ENCODE measurements around the gene HCAR1.
"Not testable (repeated sequence)": the region's sequence is repeated elsewhere in the genome, so short reads cannot be mapped to it uniquely, and the experiment has no call there.

HCAR1 gene

DNA sequence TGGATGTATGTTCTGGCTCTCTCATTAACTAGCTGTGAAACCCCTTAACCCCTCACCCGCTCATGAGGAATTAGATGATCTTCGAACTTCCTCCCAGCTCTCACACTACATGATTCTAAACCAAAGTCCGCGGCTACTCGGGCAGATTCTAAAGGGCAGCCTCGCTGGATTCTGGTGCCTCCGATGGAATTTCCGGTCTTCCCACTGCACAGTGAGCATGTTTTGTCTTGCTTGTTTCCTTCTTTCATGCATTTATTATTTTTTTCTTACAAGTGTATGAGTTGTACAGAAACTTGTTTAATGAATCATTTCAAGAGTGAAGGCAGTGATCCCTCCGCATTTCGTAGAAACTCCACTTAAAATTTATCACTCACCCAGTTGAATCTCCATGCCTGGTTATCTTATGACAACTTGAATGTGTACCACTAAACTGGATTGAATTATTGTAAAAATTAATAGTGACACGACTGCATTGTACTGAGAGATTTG lies 9.5 kb downstream of the HCAR1 start:
- DNase-seq (ENCODE audit: low read depth) = no peak

DNA sequence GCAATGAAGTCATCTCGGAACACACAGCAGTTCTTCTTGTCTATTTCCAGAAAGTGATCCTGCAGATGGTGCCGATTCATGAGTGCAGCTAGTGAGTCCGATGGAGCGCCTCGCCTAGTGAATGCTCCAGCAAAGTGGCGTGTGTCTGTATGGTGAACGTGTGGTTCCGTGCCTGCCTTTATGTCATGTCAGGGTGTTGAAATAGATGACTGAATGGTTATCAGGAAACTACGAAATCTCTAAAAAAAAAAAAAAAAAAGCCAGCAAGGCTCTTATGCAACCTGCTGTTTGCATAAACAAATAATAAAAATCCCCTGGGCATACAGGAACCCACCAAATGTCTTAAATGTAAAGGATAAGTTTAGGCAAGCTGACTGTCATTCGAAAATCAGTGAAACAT lies 14.0 kb downstream of the HCAR1 start, which contains the start of gene HCAR3:
Gene HCAR3, minus strand, starts transcription at position 154 of the 400 bp plus-strand sequence. Its CDS starts 74 bp downstream, at position 80.
- DNase-seq (ENCODE audit: low read depth) = not testable (repeated sequence)

DNA sequence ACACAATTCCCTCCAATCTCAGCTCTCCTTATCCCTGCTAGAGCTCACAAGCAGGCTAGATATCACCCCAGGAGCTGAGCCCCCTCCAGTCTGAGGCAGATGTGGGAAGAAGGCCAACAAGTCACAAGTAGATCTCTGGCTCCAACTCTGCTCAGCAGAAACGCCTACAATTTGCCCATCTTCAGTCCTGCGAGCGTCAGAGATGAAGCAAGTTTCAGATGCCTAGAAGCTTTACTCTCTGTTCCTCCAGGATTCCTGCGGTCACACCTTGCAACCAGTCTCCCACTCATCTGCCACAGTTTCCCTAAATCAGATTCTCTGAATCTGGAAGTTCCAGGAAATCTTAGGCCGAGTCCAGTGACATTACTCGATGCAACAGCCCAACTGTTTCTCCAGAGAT lies 15.4 kb downstream of the HCAR1 start:
- not testable (repeated sequence) for DNase-seq (ENCODE audit: low read depth)

DNA sequence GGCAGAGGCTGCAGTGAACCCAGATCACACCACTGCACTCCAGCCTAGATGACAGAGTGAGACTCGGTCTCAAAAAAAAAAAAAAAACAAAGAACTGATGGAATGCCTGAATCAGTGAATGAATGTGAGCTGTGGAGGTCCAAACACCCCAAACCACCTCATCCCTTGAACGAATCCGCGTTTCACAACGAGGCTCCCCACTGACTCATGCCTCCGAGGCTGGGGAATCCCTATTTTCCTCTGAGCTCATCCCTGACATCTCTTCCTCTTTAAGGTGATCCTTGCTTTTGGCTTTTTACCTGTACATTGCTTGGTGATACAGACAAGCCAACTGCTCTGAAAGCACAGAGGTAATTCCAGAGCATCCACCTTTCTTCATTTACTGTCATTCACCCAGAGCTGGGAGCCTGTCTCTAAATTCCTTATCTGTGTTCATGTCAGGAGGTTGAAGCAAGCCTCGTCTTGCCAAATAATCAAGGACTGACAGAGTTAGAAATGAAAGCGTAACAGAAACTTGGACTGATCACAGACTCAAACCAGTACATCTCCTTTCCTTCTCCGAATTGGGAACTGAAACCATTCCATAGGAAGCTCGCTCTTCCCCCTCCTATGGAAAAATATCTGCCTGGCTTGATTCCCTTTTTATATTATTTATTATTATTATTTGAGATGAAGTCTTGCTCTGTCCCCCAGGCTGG lies 17.0 kb downstream of the HCAR1 start:
- not testable (repeated sequence) for DNase-seq (ENCODE audit: low read depth)

DNA sequence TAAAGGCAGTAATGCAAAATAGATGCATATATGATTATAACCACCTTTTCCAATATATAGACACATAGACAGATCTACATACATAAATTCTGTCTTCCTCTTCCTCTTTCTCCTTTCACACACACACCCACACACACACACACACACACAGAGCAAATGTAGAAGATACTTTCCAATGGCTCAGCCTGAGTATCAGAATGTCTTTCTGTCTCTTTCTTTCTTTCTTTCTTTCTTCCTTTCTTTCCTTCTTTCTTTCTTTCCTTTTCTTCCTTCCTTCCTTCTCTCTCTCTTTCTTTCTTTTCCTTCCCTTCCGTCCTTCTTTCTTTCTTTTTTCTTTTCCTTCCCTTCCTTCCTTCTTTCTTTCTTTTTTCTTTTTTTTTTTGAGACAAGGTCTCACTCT lies 19.4 kb downstream of the HCAR1 start:
- DNase-seq (ENCODE audit: low read depth) = not testable (repeated sequence)

DNA sequence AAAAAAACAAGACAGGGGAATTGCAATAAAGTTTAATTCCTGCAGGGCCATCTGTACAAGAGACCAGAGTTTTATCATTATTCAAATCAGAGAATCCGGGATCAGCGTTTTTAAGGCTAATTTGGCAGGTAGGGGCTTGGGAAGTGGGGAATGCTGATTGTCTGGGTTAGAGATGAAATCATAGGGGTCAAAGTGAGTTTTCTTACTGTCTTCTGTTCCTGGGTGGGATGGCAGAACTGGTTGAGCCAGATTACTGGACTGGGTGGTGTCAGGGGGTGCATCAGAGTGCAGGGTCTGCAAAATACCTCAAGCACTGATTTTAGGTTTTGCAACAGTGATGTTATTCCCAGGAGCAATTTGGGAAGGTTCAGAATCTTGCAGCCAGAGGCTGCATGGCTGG lies 20.3 kb downstream of the HCAR1 start:
- not testable (repeated sequence) for DNase-seq (ENCODE audit: low read depth)

DNA sequence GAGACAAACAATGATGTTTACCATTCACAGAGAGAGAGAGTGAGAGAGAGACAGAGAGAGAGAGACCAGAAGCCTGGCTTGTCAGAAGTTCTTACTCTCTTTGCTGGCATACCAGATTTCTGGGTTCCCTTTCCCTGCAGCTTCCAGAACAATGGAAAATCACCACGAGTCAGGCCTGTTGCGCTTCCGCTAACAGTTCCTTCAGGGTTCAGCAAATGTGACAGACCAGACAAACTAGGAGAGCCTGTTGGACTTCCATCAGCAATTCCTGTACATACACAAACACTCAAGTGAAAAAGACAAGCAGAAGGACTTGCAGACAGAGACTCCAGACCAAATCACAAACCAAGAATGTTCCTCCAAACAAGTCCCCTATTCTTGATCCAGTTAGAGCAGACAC lies 21.4 kb downstream of the HCAR1 start:
- DNase-seq (ENCODE audit: low read depth) = not testable (repeated sequence)

DNA sequence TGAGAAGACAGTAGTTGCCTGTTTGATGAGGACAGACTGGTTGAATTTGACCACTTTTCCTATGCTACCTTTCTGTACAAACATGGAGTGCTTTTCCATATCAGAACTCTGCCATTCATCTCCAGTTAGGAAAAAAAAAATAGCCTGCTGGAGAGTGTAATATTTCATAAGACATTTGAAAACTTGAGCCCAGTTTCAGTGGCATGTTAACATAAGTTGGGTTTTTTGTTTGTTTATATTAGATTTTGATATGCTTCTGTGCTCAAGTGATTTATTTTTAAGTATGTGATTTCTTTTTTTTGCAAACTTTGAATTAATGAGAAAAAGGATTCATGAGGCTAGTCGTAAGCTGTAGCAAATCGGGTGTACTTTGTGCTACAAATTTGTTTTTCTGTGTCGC lies 26.8 kb downstream of the HCAR1 start:
- not testable (repeated sequence) for DNase-seq (ENCODE audit: low read depth)

DNA sequence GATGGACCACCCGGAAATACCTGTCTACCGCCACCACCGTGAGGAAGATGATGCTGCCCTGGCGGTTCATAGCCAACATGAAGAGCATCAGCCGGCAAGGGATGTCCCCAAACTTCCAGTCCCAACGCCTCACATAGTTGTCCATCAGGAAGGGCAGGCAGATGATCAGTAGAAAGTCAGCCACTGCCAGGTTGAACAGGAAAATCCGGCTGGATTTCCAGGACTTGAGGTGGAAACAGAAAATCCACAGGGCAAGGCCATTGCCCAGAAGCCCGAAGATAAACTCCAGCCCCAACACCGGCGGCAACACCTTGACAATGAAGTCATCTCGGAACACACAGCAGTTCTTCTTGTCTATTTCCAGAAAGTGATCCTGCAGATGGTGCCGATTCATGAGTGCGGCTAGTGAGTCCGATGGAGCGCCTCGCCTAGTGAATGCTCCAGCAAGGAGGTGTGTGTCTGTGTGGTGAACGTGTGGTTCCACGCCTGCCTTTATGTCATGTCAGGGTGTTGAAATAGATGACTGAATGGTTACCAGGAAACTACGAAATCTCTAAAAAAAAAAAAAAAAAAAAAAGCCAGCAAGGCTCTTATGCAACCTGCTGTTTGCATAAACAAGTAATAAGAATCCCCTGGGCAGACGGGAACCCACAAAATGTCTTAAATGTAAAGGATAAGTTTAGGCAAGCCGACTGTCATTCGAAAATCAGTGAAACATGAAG lies 27.6 kb downstream of the HCAR1 start, which contains the start of gene HCAR2:
Gene HCAR2, minus strand, starts transcription at position 468 of the 722 bp plus-strand sequence. Its CDS starts 74 bp downstream, at position 394.
- not testable (repeated sequence) for DNase-seq (ENCODE audit: low read depth)

DNA sequence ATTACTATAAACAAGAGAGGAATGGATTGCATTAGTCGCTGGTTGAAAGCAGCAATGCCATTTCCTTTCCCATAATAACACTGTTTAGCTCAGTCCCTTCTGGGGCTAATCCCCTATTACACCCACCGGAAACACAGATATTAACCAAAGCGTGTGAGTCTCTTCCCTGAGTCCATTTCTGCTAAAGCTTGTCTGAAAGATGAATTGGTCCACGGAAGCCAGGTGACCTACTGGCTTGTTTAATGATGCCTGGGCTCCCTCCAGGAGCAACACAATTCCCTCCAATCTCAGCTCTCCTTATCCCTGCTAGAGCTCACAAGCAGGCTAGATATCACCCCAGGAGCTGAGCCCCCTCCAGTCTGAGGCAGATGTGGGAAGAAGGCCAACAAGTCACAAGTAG lies 29.2 kb downstream of the HCAR1 start:
- not testable (repeated sequence) for DNase-seq (ENCODE audit: low read depth)

DNA sequence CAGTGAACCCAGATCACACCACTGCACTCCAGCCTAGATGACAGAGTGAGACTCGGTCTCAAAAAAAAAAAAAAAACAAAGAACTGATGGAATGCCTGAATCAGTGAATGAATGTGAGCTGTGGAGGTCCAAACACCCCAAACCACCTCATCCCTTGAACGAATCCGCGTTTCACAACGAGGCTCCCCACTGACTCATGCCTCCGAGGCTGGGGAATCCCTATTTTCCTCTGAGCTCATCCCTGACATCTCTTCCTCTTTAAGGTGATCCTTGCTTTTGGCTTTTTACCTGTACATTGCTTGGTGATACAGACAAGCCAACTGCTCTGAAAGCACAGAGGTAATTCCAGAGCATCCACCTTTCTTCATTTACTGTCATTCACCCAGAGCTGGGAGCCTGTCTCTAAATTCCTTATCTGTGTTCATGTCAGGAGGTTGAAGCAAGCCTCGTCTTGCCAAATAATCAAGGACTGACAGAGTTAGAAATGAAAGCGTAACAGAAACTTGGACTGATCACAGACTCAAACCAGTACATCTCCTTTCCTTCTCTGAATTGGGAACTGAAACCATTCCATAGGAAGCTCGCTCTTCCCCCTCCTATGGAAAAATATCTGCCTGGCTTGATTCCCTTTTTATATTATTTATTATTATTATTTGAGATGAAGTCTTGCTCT lies 30.5 kb downstream of the HCAR1 start:
- DNase-seq (ENCODE audit: low read depth) = not testable (repeated sequence)

DNA sequence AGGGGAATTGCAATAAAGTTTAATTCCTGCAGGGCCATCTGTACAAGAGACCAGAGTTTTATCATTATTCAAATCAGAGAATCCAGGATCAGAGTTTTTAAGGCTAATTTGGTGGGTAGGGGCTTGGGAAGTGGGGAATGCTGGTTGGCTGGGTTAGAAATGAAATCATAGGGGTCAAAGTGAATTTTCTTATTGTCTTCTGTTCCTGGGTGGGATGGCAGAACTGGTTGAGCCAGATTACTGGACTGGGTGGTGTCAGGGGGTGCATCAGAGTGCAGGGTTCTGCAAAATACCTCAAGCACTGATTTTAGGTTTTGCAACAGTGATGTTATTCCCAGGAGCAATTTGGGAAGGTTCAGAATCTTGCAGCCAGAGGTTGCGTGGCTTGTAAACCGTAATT lies 33.7 kb downstream of the HCAR1 start:
- DNase-seq (ENCODE audit: low read depth) = not testable (repeated sequence)

DNA sequence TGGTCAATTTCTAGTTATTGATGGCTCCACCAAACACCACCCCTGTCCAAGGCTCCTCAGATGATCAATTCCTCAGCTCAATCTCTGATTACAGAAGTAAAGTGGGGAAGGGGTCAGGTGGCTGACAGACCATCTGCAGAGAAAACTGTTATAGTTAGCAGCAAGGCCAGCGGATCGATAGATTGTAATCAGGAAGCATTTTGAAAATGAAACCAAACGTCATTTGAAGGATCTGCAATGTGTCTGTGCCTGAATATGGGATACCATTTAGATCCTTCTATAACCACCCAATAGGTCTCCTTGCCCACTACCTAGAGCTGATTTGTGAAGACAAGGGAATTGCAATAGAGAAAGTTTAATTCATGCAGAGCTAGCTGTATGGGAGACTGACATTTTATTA lies 39.1 kb downstream of the HCAR1 start:
- no peak for DNase-seq (ENCODE audit: low read depth)

DNA sequence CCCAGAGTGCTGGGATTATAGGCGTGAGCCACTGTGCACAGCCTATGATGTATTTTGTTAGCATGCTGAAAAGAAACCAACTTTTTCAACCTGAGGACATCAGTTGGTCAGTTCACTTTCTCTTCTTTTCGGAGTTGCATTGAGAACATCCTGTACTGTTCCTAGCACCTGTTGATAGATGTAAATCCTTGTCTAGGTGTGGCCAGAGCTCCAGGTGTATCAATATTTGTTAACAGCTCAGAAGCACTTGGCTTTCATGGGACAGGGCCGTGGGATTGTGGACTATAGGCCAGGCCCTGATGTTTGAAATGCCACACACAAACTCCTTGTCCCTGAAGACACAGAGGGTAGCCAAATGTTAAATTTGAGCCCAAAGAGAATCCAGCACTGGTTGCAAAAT lies 42.4 kb downstream of the HCAR1 start:
- DNase-seq (ENCODE audit: low read depth) = no peak

DNA sequence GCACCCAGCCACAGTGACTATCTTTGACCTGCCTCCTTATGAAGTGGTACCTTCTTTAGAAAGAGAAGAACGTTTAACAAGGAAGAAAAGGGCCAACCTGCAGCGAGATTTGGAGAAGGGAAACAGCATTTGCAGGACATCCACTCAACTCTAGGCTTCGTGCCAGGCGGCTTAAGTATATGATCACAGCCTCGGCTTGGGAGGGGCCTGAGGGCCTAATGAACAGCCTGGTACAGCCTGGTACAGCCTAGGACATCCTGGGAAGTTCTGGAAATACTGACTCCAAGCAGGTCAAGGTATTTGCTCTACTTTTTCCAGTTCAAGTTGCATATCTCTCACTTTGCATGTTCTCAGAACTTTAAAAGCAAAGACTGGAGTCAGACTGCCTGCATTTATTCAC lies 43.6 kb downstream of the HCAR1 start:
- DNase-seq (ENCODE audit: low read depth) = no peak

DNA sequence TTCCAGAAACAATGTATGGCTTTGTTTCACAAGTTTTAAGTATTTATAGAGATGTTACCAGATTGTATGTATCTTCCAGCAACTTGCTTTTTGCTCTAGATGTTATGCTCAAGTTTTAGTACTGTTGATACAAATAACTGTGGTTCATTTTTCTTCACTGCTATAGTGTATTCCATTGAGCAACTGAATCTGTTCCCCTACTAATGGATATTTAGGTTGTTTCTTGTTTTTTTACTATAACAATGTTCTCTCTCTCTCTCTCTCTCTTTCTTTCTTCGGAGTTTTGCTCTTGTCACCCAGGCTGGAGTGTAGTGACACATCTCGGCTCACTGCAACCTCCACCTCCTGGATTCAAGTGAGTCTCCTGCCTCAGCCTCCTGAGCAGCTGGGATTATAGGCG lies 44.1 kb downstream of the HCAR1 start:
- DNase-seq (ENCODE audit: low read depth) = no peak

DNA sequence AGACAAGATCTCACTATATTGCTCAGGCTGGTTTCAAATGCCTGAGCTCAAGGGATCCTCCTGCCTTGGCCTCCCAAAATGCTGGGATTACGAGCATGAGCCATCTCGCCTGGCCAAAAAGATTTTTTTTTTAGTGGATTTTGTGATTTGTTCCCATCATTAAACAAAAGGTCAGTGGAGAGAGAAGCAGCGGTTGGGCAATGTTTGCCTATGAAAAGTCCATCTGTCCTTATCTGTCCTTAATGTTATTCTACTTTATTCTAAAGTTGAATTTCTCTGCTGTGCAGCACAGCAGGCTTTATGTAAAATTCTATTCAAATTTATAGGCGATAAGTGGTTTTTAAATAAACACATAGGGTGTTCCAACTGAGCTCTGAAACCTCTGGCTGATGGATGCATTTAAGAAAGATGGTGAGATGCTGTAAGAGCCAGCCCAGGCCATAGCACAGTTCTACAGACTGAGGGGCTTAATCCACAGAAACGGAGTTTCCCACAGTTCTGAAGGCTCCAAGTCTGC lies 46.3 kb downstream of the HCAR1 start:
- DNase-seq (ENCODE audit: low read depth) = no peak

DNA sequence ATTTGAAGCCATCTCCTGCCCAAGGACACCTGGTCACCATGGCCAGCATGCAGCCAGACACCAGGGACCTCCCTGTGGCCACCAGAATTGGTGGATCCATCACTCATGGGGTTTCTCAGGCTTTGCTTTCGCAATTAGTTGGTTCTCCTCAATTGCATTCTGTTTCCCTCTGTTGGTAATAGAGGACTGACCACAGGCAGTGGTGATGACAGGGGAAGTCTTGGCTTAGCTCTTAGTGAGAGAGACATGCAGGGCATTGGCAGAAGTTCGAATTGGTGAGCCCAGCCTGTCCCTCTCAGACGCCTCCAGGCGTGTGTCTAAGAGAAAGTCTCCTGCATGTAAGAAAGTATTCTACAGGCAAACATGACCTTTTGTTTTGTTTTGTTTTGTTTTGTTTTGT lies 48.8 kb downstream of the HCAR1 start:
- DNase-seq (ENCODE audit: low read depth) = no peak

DNA sequence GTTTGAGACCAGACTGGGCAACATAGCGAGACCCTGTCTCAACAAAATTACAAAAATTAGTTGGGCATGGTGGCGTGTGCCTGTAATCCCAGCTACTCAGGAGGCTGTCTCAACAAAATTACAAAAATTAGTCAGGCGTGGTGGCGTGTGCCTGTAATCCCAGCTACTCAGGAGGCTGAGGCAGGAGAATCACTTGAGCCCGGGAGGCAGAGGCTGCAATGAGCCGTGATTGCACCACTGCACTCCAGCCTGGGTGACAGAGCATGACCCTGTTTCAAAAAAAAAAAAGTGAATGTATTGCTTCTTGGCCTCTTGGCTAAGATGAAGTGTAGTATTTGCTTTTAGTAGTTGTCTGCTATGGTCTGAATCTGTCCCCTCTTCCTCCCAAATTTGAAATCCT lies 49.7 kb downstream of the HCAR1 start:
- not testable (repeated sequence) for DNase-seq (ENCODE audit: low read depth)

DNA sequence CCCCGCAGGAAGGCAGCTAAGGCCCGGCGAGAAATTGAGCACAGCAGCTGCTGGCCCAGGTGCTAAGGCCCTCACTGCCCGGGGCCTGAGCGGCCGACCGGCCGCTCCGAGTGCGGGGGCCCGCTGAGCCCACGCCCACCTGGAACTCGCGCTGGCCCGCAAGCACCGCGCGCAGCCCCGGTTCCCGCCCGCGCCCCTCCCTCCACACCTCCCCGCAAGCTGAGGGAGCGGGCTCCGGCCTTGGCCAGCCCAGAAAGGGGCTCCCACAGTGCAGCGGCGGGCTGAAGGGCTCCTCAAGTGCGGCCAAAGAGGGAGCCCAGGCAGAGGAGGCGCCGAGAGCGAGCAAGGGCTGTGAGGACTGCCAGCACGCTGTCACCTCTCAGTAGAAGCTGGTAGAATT lies 53.9 kb downstream of the HCAR1 start:
- not testable (repeated sequence) for DNase-seq (ENCODE audit: low read depth)

Data from HS-5 (cell line).